Measurements from ENCODE around the gene NUCKS1. TPM values are rescaled to one million over a fixed set of nuclear protein-coding genes. Genes with fewer than 3 reads are reported as not detected.
A peak's percentile ranks its signal among the peaks of the same experiment; 100 is the strongest.

Gene NUCKS1
- total RNA-seq, 1 donor from 2014 or later: 700 TPM

GRCh38 chr1:205701891-205702290, 48.1 kb downstream of the NUCKS1 start:
- no peak overlapping the region for H3K9ac ChIP-seq

GRCh38 chr1:205701420-205701819, 48.6 kb downstream of the NUCKS1 start:
- TF ChIP-seq EZH2 (IDR thresholded peaks at IDR 0.05) (no peak), CTCF (IDR thresholded peaks at IDR 0.05) (no peak), EZH2phosphoT487 (IDR thresholded peaks at IDR 0.05) (no peak)
- Histone ChIP-seq H3K27me3 (no peaks in the 10 kb centered on the region), H3K4me2 (peak overlapping the region; percentile 67), H3K9me3 (ENCODE audit: low read depth) (no peaks in the 10 kb centered on the region), H3K36me3 (no peaks in the 10 kb centered on the region), H4K20me1 (ENCODE audit: low read depth) (no peaks in the 10 kb centered on the region), H3F3A (ENCODE audit: low read depth) (peaks cover 28% of the 10 kb centered on the region), H3K27ac (peak overlapping the region; percentile 75), H3K4me3 (no peak overlapping the region), H3K79me2 (ENCODE audit: low read depth) (no peaks in the 10 kb centered on the region), H2AFZ (replicated peaks) (no peak overlapping the region), H3K4me1 (peaks cover 33% of the 10 kb centered on the region), H3K9ac (no peak overlapping the region)
- peak overlapping the region; percentile 34 for H3K27ac Mint-ChIP-seq
- H3K36me3 Mint-ChIP-seq: peaks cover 26% of the 10 kb centered on the region
- H3K4me3 Mint-ChIP-seq: no peak overlapping the region
- no peak for DNase-seq (ENCODE audit: low spot score)
- H3K4me1 Mint-ChIP-seq: peaks cover 40% of the 10 kb centered on the region
- H3K9me3 Mint-ChIP-seq: no peaks in the 10 kb centered on the region
- peaks cover 7% of the 10 kb centered on the region for H3K27me3 Mint-ChIP-seq (ENCODE audit: insufficient read depth, low read depth)

More at GRCh38 chr1:205701891-205702290, 48.1 kb downstream of the NUCKS1 start:
- Histone ChIP-seq H3K9me3 (ENCODE audit: low read depth) (no peaks in the 10 kb centered on the region), H3K79me2 (ENCODE audit: low read depth) (no peaks in the 10 kb centered on the region), H3K4me3 (no peak overlapping the region), H3F3A (ENCODE audit: low read depth) (peaks cover 28% of the 10 kb centered on the region), H3K4me2 (peak overlapping the region; percentile 67), H2AFZ (replicated peaks) (no peak overlapping the region), H3K27ac (peak overlapping the region; percentile 75), H3K4me1 (peaks cover 33% of the 10 kb centered on the region), H4K20me1 (ENCODE audit: low read depth) (no peaks in the 10 kb centered on the region), H3K27me3 (no peaks in the 10 kb centered on the region), H3K36me3 (no peaks in the 10 kb centered on the region)
- TF ChIP-seq EZH2 (IDR thresholded peaks at IDR 0.05) (no peak), CTCF (IDR thresholded peaks at IDR 0.05) (no peak), EZH2phosphoT487 (IDR thresholded peaks at IDR 0.05) (no peak)
- no peak for DNase-seq (ENCODE audit: low spot score)
- Mint-ChIP-seq H3K4me3 (peak overlapping the region; percentile 27), H3K27me3 (ENCODE audit: insufficient read depth, low read depth) (peaks cover 5% of the 10 kb centered on the region), H3K4me1 (peaks cover 39% of the 10 kb centered on the region), H3K27ac (peak overlapping the region; percentile 34), H3K36me3 (peaks cover 31% of the 10 kb centered on the region), H3K9me3 (no peaks in the 10 kb centered on the region)

GRCh38 chr1:205700865-205701401, 49.0 kb downstream of the NUCKS1 start:
- peaks cover 33% of the 10 kb centered on the region for H3K4me1 ChIP-seq
- H3K4me2 ChIP-seq: peak overlapping the region; percentile 67
- H3K36me3 ChIP-seq: no peaks in the 10 kb centered on the region
- H3K9me3 ChIP-seq (ENCODE audit: low read depth): no peaks in the 10 kb centered on the region
- Mint-ChIP-seq H3K4me1 (peaks cover 40% of the 10 kb centered on the region), H3K9me3 (no peaks in the 10 kb centered on the region), H3K27ac (peak overlapping the region; percentile 79), H3K27me3 (ENCODE audit: insufficient read depth, low read depth) (peaks cover 7% of the 10 kb centered on the region), H3K4me3 (no peak overlapping the region), H3K36me3 (peaks cover 26% of the 10 kb centered on the region)
- H4K20me1 ChIP-seq (ENCODE audit: low read depth): no peaks in the 10 kb centered on the region
- no peak overlapping the region for H3K4me3 ChIP-seq
- H3F3A ChIP-seq (ENCODE audit: low read depth): peaks cover 28% of the 10 kb centered on the region
- peak overlapping the region; percentile 75 for H3K27ac ChIP-seq
- no peaks in the 10 kb centered on the region for H3K27me3 ChIP-seq
- TF ChIP-seq CTCF (IDR thresholded peaks at IDR 0.05): no peak
- no peak for TF ChIP-seq EZH2 (IDR thresholded peaks at IDR 0.05)
- TF ChIP-seq EZH2phosphoT487 (IDR thresholded peaks at IDR 0.05): no peak
- no peaks in the 10 kb centered on the region for H3K79me2 ChIP-seq (ENCODE audit: low read depth)
- DNase-seq (ENCODE audit: low spot score): peak; percentile 72
- no peak overlapping the region for H2AFZ ChIP-seq (replicated peaks)
- no peak overlapping the region for H3K9ac ChIP-seq
